Left hindlimb (tissue), 1 donor: ENCODE results near the gene SRGAP2C.

Source experiments
- DNase-seq: peaks from one replicate; pipeline ENCODE4 v3.0.0-alpha.2; 2018

The SRGAP2C gene

GRCh38 chr1:121440993-121441392, 256.2 kb downstream of the SRGAP2C start:
- no peak for DNase-seq
